Fibroblast of peridontal ligament (primary cell): ENCODE data around the gene WDR27.
"Not testable (repeated sequence)": the region's sequence is repeated elsewhere in the genome, so short reads cannot be mapped to it uniquely, and the experiment has no call there.

Experiments used
- DNase-seq: peaks from one replicate; pipeline ENCODE4 v3.0.0-alpha.2; 2010; ENCODE audit errors: extremely low read depth

WDR27 gene

GRCh38 chr6:169663468-169663867 lies 38.4 kb downstream of the WDR27 start:
- no peak for DNase-seq

GRCh38 chr6:169661391-169661756 lies 40.5 kb downstream of the WDR27 start:
- no peak for DNase-seq

- DNase-seq = no peak
Observed at GRCh38 chr6:169660751-169661390, 41.0 kb downstream of the WDR27 start.

- DNase-seq = no peak
Observed at GRCh38 chr6:169659820-169660610, 41.8 kb downstream of the WDR27 start.

- no peak for DNase-seq
Observed at GRCh38 chr6:169657284-169657610, 44.6 kb downstream of the WDR27 start.

- DNase-seq = no peak
Observed at GRCh38 chr6:169656546-169657283, 45.1 kb downstream of the WDR27 start.

DNA sequence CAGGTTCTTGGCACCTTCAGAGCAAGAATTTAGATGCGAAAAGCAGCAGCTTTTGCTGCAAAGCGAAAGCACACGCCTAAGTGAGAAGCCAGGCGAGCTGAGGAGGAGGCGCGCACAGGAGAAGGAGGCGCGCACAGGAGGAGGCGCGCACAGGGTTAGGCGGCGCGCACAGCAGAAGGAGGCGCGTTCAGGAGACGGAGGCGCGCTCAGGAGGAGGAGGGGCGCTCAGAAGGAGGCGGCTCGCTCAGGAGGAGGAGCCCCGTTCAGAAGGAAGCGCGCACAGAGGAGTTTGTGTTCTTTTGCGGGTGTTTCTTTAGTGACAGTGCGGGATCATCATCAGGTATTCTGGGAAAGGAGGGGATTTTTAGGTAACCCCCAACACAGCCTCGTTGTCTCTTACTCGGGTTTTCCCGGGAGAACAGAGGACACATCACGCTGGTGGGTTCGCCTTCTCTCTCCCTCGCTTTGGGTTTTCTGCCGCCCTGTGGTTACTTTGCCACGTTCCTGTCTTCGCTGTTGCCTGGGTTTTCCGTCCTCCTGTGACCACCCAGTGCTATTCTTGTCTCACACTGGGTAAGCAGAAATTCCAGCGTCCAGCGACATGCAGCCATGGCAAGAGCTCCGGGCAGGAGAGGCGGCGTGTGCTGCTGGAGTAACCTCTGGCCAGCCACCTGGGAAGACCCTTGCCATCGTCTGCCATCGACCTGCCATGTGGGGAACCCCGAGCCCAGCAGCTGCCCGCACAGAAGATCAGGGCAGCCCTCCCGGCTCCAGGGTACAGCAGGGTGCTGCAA lies 47.0 kb downstream of the WDR27 start:
- peak; percentile 67 for DNase-seq

DNA sequence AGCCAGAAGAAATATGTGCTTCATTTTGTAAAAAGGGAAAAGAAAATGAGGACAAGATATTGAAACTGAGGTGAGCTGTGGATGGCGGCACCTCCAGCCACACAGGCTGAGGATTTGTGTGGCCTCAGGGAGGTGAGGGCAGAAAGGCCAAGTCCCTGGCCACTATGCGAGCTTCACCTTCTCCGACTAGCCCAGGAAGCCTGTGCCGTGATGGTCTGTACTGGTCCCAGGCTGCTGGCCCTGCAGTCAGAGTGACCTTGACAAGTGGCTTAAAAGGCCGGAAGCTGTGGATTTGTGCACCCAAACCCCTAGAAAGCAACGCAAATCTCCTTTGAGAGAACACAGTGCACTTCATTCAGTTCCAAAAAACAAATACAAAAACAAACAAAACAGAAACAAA lies 48.1 kb downstream of the WDR27 start:
- DNase-seq = no peak

GRCh38 chr6:169652896-169653295 lies 48.9 kb downstream of the WDR27 start:
- DNase-seq = no peak

DNA sequence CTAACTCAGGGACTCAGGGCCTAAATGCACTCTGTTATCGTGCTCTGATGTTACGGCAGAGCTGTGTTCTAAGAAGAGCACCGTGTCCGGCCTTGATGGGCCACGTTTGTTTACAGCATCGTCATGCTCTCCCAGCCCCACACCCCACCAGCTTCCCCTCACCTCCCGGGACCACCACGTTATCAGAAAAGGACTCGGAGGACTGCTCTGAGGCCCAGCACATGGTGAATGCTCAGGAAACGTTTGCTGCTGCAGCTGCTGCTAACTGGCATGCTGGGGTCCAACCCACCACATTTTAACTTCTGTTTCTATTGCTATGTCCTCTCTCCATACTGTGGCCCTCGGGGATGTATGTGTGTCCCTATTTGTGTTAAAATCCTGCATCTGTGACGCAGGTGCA lies 50.3 kb downstream of the WDR27 start:
- DNase-seq = no peak

- no peak for DNase-seq
Observed at GRCh38 chr6:169650959-169651292, 50.9 kb downstream of the WDR27 start.

GRCh38 chr6:169650241-169650958 lies 51.4 kb downstream of the WDR27 start:
- DNase-seq = no peak

- DNase-seq = no peak
Observed at GRCh38 chr6:169648617-169649016, 53.2 kb downstream of the WDR27 start.

- no peak for DNase-seq
Observed at GRCh38 chr6:169648092-169648491, 53.7 kb downstream of the WDR27 start.

DNA sequence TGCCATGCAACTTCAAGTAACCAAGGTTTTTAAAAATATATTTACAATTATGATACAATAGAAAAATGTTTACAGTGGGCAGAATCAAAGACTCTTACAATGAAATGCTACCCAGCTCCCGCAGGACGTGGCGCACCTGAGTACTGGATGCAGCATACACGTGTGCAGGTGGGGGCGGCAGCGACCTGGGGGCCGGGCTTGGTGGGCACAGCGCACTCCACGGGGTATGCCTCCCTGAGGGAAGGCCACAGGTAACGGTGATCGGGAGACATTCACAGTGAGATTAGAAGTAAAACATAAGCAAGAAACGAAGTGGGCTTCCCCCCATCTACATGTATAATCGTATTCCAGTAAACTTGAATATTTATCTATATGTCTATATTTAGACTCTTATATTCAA lies 54.2 kb downstream of the WDR27 start:
- no peak for DNase-seq

GRCh38 chr6:169646906-169647567 lies 54.8 kb downstream of the WDR27 start:
- DNase-seq = no peak

GRCh38 chr6:169645459-169645858 lies 56.4 kb downstream of the WDR27 start:
- DNase-seq = not testable (repeated sequence)

DNA sequence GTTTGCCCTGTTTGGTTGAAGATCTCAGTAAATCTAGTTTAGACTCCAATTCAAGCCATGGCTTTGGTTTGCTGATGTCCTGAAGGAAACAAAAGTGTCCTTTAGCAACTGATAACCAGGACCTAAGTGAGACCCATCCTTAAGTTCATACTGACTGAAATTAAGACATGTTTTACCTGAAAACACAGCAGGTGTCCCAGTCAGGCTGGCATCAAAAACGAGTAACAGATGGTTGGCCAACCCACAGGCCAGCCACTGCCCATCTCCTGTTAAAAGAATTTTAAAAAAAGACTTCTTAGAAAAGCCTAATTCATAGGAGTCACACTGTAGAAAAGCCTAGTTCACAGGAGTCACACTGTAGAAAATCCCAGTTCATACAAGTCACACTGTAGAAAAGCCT lies 58.3 kb downstream of the WDR27 start:
- DNase-seq = no peak

- no peak for DNase-seq
Observed at GRCh38 chr6:169642455-169642854, 59.4 kb downstream of the WDR27 start.

- DNase-seq = no peak
Observed at GRCh38 chr6:169641461-169642085, 60.3 kb downstream of the WDR27 start.

DNA sequence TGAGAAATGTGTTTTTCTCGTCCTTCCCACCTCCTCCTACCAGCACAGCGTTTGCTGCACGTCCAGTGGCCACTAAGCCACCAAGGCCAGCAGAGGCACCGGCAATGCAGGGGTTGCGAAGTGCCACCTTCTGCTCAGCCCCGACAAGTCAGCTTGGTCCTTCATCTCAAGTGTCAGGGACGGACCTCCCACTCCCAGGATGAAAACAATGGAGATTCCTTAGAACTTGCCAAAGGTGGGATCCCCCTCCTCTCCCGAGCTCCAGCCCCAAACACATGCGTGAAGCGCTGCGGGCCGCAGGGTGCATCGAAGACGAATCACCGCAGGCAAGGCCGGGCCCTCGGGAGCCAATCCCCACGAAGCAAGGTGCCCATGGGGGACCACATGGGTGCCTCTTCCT lies 60.8 kb downstream of the WDR27 start:
- DNase-seq = no peak
